GM13977 (cell line): ENCODE results near the gene USP9X.
A peak's percentile ranks its signal among the peaks of the same experiment; 100 is the strongest.

Source experiments
- DNase-seq: peaks from one replicate; pipeline ENCODE4 v3.0.0; 2012; ENCODE audit warnings: low spot score
- in situ Hi-C: fragments of 300-500 bp; cut with MboI; formaldehyde crosslinking; loops from one replicate; pipeline ENCODE4 v1.12.0; 2022; ENCODE audit warnings: low sequenced_read_pairs, low pct_unique_long_range_greater_than_20kb, mixed read lengths, inconsistent platforms; ENCODE audit not compliant: unreplicated experiment
- TF ChIP-seq, protein P1 (sequence below): IDR thresholded peaks from 2 replicates; pipeline ENCODE4 v1.5.1; 2012; ENCODE audit warnings: mild to moderate bottlenecking, control low read depth; ENCODE audit not compliant: insufficient read depth; ENCODE audit errors: extremely low read depth, missing control alignments

The USP9X gene

DNA sequence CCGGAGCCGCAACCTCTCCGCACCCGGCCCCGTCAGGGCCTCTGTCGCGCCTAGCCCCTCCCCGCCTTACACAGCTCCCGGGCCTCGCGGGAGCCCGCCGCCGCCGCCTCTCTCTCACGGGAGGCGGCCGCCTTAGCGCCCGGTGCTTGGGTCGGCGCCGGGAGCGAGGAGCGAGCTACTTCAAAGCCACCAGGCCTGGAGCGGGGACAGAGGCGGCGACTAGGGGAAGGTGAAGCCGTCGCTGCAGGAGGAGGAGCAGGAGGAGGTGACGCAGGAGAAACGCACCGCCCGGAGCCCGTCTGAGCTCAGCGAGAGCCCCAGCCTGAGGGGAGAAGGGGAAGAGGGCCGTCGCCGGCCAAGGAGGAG, 250 bp downstream of the USP9X start:
- TF ChIP-seq, protein P1, sequence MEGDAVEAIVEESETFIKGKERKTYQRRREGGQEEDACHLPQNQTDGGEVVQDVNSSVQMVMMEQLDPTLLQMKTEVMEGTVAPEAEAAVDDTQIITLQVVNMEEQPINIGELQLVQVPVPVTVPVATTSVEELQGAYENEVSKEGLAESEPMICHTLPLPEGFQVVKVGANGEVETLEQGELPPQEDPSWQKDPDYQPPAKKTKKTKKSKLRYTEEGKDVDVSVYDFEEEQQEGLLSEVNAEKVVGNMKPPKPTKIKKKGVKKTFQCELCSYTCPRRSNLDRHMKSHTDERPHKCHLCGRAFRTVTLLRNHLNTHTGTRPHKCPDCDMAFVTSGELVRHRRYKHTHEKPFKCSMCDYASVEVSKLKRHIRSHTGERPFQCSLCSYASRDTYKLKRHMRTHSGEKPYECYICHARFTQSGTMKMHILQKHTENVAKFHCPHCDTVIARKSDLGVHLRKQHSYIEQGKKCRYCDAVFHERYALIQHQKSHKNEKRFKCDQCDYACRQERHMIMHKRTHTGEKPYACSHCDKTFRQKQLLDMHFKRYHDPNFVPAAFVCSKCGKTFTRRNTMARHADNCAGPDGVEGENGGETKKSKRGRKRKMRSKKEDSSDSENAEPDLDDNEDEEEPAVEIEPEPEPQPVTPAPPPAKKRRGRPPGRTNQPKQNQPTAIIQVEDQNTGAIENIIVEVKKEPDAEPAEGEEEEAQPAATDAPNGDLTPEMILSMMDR, result no peak
- DNase-seq, result peak; percentile 74
- in situ Hi-C loops, result no loop called here

DNA sequence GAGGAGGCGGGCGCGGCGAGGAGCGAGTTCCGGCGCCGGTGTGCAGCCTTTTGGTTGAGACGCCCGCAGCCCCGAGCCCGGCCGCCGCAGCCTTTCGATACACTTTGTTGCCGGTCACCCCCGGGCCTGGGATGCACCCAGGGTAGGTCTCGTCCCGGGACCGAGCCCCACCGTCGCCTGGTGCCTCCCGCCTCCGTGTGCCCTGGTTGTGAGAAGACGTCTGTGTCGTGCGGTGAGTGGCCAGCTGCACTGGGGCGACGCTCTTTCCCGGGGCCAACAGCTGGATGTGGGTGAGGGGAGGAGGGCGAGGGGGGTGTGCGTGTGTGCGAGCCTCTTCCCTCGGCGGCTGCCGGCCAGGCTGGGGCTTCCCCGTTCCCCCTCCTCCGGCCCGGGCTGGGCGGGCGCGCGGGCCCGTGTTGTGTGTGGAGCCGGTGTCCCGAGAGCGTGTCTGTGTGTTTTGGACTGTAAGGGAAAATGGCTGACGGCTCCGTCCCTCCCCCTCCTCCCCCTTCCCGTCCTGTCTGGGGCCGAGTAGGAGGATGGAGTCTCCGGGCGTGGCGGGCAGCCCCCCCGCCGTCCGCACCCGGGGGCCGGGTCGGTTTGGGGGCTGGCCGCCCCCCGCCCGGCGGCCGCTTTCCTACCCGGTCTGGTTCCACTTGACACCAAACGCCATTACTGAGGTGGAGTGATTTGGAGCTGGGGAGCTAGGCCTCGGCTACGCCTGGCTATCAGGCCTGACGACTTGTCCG, 807 bp downstream of the USP9X start:
- in situ Hi-C loops, result no loop called here
- TF ChIP-seq, protein P1, result no peak
- peak; percentile 67 for DNase-seq

DNA sequence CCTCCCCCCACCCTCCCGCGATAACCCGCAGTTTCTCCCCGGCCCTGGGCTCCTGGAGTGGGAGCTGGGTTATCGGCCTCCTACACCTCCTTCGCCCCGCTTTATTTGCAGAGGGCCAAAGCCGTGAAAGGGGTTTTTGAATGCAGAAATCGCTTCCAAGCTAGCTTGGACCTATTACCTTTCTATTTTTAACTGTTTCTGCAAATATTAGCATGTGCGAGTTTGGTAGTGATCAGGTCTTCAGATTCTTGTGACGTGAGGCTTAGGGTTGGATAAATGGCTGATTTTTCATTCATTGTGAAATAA, 1.3 kb downstream of the USP9X start:
- in situ Hi-C loops, result no loop called here
- TF ChIP-seq, protein P1, result no peak
- DNase-seq, result no peak

DNA sequence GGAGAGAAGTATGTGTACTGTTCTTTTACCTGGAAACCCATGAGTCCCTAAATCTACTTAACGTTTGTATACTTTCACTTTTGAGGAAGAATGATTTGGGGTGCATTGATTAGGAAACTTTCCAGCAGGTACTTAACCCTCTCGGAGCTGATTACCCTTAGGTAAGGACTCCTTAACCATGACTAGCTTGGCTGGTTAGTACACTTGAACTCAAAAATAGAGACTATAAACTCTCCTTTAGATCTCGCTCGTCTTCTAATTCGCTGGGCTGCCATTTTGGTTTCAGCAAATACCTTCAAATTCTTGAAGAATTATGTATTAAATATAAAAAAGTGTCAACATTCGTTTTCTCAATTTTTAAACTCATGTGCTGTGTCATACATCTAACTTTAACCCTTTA, 2.0 kb downstream of the USP9X start:
- in situ Hi-C loops, result no loop called here
- TF ChIP-seq, protein P1, result no peak
- DNase-seq, result no peak

DNA sequence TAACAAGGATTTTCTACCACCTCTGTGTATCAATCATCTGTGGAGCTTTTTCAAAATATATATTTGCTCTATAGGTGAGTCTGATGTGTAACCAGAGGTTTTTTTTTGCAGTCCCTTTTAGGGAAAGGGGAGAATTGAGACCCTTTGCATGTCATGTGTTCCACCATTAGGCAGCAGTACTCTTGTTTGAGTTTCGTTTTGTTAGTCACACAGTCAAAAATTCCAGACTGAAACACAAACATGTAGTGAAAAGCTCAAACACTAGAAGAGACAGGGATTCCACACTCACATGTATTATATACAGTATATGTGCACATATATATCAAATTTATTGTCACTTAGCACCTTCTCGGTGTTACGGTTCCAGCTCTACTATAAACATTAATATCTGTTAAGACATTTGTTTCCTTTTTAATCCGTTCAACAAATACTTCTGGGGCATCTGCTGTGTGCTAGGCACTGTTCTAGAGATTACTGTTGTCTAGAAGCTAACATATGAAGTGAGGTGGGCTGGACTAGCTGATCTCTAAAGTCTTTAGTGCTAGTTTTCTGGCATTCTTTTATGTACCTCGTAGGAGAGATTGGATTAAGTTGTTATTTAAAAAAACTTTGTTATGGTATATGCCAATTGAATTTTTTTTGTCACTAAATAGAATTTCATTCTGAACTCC, 5.5 kb downstream of the USP9X start:
- TF ChIP-seq, protein P1, result no peak
- no peak for DNase-seq
- in situ Hi-C loops, result no loop called here

DNA sequence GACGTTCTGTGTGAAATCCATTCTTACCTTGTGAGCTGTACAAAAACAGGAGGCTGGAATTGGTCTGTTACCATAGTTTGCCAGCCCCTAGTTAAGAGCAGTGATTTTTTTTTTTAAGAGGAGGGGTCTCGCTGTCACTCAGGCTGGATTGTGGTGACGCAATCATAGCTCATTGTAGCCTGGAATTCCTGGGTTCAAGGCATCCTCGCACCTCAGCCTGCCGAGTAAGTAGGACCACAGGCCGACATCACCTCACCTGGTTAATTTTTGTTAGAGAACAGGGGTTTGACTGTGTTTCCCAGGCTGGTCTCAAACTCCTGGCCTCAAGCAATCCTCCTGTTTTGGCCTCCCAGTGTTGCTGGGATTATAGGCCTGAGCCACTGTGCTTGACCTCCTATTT, 7.5 kb downstream of the USP9X start:
- no peak for DNase-seq
- in situ Hi-C loops, result no loop called here
- TF ChIP-seq, protein P1, result no peak
